NOMO-1 (cell line): ENCODE results near the gene SRSF1.
"Not testable (repeated sequence)": the region's sequence is repeated elsewhere in the genome, so short reads cannot be mapped to it uniquely, and the experiment has no call there.

Source experiments
- DNase-seq, 2 experiments: peaks; one replicate each; lab custom pipeline; 2025; ENCODE audit not compliant: unreplicated experiment in 2 of 2; lab: John Stamatoyannopoulos, UW

SRSF1 gene

GRCh38 chr17:57970710-57971109, 36.3 kb downstream of the SRSF1 start:
- no peak for DNase-seq

GRCh38 chr17:57968456-57968855, 38.6 kb downstream of the SRSF1 start:
- DNase-seq: no peak

- DNase-seq: no peak
These were observed 40.2 kb downstream of the SRSF1 start for GRCh38 chr17:57966875-57967274.

- DNase-seq: no peak
These were observed 40.8 kb downstream of the SRSF1 start for GRCh38 chr17:57966246-57966645.

- no peak for DNase-seq
These were observed 41.4 kb downstream of the SRSF1 start for GRCh38 chr17:57965521-57966160.

- DNase-seq: no peak
These were observed 43.9 kb downstream of the SRSF1 start for GRCh38 chr17:57963149-57963511.

- no peak for DNase-seq
These were observed 44.5 kb downstream of the SRSF1 start for GRCh38 chr17:57962279-57963148.

- DNase-seq: no peak
These were observed 47.1 kb downstream of the SRSF1 start for GRCh38 chr17:57959929-57960328.

- not testable (repeated sequence) for DNase-seq
These were observed 48.7 kb downstream of the SRSF1 start for GRCh38 chr17:57958391-57958790.

- no peak for DNase-seq
These were observed 49.2 kb downstream of the SRSF1 start for GRCh38 chr17:57957886-57958285.

GRCh38 chr17:57957120-57957850, 49.8 kb downstream of the SRSF1 start:
- no peak for DNase-seq

- DNase-seq: no peak
These were observed 50.5 kb downstream of the SRSF1 start for GRCh38 chr17:57956291-57957119.

- peak; percentile 45 to 56 for DNase-seq
These were observed 51.7 kb downstream of the SRSF1 start, which contains the start of gene CUEDC1 for GRCh38 chr17:57955183-57955931. Gene CUEDC1 (minus strand): TSS chr17:57955412. CDS start chr17:57885564, 69,848 bp downstream.

- DNase-seq: no peak
These were observed 52.5 kb downstream of the SRSF1 start for GRCh38 chr17:57954397-57955182.

GRCh38 chr17:57953705-57954396, 53.2 kb downstream of the SRSF1 start:
- no peak for DNase-seq
